NCI-H345 (cell line): ENCODE results near the gene CCT6B.
A peak's percentile ranks its signal among the peaks of the same experiment; 100 is the strongest.
"Not testable (repeated sequence)": the region's sequence is repeated elsewhere in the genome, so short reads cannot be mapped to it uniquely, and the experiment has no call there.

Experiments used
- DNase-seq: peaks from one replicate; lab custom pipeline; 2025; lab: John Stamatoyannopoulos, UW

CCT6B gene, protein sequence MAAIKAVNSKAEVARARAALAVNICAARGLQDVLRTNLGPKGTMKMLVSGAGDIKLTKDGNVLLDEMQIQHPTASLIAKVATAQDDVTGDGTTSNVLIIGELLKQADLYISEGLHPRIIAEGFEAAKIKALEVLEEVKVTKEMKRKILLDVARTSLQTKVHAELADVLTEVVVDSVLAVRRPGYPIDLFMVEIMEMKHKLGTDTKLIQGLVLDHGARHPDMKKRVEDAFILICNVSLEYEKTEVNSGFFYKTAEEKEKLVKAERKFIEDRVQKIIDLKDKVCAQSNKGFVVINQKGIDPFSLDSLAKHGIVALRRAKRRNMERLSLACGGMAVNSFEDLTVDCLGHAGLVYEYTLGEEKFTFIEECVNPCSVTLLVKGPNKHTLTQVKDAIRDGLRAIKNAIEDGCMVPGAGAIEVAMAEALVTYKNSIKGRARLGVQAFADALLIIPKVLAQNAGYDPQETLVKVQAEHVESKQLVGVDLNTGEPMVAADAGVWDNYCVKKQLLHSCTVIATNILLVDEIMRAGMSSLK

DNA sequence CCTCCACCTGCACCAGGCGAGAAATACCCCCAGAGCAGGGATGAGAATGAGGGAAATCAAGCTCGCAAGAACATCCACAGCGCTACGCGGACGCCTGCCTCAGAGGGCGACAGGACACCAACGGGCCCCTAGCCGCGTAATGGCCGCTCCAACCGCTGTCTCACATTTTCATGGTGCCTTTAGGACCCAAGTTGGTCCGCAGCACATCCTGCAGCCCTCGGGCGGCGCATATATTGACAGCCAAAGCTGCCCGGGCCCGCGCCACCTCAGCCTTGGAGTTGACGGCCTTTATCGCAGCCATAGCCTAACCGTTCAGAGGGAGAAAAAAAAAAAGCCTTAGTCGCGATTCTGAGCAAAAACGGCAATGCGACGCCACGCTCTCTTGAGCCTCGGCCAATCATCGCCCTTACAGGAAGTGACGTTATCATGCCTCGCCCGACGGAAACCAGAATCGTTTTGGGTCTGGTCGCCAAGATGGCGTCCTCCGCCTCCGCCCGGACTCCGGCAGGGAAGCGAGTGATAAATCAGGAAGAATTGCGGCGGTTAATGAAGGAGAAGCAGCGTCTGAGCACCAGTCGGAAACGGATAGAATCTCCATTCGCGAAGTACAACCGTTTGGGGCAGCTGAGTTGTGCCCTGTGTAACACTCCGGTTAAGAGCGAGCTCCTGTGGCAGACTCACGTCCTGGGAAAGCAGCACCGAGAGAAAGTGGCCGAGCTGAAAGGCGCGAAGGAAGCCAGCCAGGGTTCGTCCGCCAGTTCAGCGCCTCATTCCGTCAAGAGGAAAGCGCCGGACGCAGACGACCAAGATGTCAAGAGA lies at the start of gene CCT6B, which contains the start of gene ZNF830:
TSS of gene CCT6B (minus strand) at position 368 of the 819 bp plus-strand sequence. CDS start at position 301, 67 bp downstream.
TSS of gene ZNF830 (plus strand) at position 448 of the 819 bp plus-strand sequence. CDS start at position 475, 27 bp downstream.
- peak; percentile 94 for DNase-seq

DNA sequence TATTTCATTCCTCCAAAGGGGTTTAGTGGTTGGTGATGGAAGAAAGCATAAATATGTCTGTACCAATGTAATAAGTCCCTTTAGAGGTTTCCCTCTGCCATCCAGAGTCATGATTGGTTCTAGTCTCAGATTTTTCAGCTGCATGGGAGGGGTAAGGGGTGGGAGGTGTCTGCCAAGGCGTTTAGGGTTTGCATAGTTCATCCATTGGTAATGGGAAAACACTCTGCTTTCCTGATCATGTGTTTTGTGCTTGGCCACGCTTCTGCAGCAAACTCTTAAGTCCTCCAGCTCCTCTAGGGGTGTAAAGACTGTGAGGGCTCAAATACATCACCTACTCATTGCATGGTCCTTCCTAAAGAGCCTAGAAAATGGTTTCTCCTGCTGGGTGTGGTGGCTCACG lies 48.8 kb upstream of the CCT6B start:
- DNase-seq, result no peak

DNA sequence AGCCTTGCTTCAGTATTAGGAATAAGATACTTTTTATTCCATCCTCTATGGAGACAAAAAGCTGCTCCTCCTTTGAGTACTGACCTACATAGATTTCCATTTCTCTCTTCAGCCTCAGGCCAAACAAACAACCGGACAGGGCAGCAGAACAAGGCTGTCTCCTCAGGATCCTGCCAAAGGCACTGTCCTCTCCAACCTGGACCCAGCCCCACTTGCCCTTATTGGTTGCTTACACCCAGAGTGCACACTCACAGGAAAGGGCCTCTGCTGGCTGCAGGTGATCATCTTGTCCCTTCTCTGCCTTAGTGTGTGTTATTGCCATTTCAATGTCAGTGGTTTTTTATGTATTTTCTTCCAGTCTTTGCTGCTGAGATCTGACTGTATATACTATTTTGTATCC lies 45.7 kb upstream of the CCT6B start:
- no peak for DNase-seq

DNA sequence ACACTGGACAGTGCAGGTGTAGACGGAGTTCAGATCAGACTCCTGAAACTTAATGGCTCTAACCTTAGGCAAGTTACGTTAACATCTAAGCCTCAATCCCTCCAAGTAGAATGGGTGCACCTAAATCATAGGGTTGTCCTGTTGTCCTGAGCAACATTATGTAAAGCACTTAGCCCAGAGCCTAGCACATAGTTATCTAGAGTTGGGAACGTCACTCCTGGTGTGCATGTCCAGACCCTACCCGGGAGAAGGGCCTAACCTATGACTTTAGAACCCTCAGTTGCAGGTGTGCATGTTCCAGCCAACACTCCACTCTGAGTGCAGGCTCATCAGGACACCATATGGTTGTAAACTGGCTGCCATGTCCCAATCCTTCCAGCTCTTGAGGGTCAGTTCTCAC lies 45.1 kb upstream of the CCT6B start:
- no peak for DNase-seq

DNA sequence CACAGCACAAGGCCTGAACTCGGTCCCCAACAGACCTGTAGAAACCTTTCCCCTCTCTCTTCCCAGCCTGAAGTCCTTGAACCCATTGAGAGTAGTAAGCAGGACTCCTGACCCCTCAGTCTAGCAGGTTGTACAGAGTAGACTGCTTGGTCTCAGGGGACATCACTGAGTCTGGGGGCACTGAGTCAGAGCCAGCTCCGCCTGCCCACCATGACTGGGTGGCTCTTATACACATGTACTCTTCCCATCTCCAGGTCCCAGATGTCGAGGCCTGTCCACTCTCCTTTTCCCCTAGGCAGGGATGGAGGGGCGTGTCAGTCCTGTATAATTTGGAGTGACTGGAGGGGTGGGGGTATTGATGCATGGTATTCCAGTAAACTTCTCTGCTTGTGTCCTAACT lies 42.5 kb upstream of the CCT6B start:
- DNase-seq, result no peak

DNA sequence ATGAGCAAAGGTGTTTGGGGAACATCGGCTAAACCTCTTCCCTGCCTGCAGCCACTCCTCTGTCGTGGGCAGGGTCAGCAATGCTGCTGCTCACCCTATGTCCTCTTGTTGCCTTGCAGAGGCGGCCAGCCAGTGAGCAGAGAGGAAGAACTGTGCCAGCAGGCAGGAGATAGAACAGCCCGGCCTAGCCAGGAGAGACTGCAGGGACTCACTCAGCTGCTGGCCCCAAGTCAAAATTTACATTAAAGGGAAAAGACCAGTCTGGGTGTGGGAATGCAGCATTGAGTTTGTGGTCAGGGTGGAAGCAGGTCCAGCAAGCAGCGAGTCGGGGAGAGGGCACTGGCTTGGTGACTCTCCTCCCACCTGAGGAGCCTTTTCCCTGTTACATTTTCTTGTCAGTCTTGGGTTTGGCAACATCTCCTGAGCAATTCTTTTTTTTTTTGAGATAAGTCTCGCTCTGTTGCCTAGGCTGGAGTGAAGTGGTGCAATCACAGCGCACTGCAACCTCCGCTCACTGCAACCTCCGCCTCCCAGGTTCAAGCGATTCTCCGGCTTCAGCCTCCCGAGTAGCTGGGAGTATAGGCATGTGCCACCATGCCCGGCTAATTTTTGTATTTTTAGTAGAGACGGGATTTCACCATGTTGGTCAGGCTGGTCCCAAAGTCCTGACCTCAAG lies 41.8 kb upstream of the CCT6B start:
- no peak for DNase-seq

DNA sequence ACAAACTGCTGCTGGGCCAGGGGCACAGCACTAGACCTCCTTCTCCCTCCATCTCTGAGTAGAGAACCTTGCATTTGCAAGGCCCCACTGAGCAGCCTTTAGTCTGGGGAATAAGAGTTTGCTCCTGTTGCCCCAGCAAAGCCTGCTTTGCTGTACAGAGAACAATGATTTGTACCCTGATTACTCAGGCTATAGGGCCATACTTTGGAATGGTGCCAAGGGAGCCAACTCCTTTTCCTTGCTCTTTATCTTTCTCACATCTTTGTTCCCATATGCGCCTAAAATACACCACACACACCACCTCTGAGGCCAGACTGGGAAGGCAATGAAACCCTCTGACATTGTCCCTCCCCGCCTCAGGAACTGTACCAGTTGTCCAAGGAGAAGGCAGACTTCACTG lies 40.3 kb upstream of the CCT6B start:
- DNase-seq, result no peak

DNA sequence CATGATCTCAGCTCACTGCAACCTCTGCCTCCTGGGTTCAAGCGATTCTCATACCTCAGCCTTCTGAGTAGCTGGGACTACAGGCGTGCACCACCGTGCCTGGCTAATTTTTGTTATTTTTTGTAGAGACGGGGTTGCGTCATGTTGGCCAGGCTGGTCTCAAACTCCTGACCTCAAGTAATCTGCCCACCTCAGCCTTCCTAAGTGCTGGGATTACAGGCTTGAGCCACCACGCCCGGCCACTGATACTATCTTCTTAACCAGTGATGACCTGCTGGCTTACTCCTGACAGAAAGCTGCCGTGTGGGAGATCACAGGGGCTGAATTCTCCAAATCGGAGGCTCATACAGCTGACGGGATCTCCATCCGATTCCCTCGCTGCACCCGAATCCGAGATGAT lies 39.7 kb upstream of the CCT6B start:
- not testable (repeated sequence) for DNase-seq

DNA sequence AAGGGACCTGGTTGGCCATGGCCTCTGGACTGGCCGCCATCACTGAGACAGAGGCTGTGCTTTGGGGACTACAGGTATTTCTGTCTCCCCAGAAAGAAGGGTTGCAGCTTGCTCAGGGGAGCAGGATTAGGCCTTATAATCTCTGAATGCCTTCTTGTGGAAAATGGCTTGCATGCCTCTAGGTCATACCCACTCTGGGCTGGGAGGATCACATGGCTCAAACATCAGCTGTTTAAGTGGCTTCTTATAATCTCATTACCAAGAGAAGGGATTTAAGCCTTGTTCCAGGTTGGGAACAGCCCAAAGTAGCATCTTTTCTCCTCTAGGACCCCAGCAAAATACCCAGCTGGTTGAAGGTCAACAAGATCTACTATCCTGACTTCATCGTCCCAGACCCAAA lies 38.2 kb upstream of the CCT6B start:
- no peak for DNase-seq

DNA sequence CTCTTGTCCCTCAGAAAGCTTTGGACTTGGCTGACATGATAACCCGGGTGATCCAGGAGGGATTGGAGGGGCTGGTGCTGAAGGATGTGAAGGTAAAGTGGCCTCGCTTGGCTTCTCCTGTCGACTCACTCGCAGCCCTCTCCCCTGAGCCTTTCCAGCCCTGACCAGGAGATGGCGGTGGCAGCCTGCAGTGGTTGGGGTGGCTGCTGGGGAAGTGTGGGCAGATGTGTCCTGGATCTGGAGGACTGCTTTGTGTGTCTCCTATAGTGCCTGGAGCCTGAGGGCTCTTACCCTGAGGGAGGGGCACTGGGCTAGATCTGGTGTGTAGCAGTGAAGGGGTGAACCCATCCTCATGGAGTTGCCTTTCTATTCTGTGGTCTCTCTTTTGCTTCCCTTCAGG lies 36.9 kb upstream of the CCT6B start:
- DNase-seq, result peak; percentile 49

DNA sequence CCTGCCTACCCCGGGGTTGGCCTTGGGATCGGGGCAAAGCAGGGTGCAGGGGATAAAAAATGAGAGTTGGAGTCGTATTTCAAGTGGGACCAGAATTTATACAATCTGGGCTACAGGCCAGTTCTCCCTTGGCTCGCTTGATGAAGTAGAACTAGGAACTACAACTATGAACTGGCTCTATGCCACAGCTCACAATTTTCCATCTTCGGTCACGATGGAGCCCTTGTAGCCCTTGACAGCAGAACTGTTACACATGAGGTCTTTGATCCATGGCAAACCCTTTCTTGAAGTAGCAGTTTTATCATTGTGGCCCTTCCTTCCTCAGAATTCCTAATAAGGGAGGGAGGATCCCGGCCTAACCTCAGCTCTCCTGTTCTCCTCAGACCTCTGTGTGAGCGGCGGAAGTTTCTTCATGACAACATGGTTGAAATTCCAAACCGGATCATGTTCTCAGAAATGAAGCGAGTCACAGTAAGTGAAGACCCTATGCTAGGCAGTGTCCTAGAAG lies 36.1 kb upstream of the CCT6B start:
- DNase-seq, result no peak

DNA sequence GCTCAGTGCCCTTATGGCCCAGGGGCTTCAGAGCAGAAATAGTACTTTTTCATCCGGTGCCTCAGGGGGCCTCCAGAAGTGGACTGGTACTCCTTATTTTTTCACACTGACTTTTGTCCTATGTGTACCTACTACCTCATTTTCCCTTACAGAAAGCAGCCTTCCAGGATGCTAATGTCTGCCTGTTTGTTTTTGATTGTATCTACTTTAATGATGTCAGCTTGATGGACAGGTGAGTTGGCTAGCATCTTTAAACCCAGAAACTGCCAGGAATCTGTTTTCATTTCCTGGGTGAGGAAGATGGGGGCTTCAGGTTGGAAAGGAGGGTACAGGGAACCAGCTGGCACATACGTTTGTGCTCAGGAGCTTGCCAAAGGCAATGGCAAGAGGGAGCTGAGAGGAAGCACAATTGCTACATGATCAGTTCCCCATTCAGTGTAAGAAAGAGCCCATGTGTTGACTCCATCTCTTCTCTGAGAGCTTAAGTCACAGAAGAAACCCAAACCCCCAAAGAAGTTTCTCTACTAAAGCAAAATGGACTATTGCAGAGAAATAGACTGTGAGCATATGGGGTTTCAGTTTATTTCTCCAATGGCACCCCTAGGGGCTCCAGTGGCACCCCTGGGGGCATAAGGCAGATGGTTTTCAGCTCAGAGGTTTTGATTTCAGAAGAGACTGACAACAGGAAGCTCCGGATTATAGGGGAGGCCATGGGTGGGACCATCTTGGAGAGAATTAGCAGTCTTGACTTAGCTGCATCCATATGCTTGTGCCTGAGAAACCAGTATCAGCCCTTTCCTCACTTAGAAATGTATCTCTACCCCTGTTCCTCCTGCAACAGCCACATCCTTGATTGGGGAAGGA lies 35.4 kb upstream of the CCT6B start:
- DNase-seq, result no peak

DNA sequence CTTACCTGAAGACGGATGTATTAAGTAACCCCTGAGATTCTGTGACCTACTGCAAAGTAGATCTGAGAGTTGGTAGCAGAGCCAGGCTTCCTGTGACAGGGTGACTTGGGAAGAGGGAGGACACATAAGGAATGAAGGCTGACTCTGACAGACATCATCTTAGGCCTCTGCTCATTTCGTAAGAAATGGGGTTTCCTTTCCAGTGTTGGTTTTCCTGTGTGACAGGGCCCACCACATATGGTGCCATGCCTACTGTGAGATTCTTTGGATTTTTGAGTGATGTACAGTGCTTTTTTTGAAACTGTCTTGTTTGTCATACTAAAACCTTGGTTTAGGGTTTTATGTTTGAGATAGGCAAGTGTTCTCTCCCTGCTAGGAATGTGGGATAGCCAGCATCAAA lies 31.8 kb upstream of the CCT6B start:
- DNase-seq, result no peak

DNA sequence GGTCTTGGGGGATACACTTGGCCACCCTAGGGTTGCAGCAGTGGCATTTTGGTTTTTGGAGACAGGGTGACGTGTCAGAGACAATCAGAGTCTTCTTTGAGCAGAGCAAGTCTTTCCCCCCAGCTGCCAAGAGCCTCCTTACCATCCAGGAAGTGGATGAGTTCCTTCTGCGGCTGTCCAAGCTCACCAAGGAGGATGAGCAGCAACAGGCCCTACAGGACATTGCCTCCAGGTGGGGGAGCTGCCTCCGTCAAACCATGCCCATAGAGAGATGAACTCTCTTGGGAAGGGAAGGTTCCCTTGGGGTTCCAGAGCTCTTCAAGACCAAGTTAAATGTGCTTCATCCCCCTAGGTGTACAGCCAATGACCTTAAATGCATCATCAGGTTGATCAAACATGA lies 30.3 kb upstream of the CCT6B start:
- DNase-seq, result no peak

DNA sequence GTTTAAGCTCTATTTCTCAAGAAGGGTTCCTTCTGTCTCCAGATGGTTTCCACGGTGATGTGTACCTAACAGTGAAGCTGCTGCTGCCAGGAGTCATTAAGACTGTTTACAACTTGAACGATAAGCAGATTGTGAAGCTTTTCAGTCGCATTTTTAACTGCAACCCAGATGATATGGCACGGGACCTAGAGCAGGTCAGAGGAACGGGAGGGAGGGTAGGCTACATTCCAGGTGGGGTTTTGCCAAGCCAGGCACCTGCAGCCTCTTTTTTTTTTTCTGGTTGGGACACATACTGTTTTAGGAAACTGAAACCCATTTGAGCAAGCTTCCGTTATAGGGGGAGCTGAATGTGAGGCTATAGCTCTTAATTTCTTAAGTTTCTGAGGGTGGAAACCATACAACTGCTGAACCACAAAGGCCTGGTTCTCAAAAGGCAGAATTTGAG lies 29.7 kb upstream of the CCT6B start:
- no peak for DNase-seq

DNA sequence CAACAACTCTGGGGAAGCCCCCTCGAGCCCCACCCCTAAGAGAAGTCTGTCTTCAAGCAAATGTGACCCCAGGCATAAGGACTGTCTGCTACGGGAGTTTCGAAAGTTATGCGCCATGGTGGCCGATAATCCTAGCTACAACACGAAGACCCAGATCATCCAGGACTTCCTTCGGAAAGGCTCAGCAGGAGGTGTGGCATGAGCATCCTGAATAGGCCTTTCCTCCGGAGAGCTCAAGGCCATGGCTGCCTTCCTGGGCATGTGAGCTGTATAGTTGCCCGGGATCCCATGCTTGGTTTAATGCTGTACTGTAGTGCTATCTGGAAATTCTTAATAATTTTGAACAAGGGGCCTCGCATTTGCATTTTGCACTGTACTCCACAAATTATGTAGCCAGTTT lies 28.2 kb upstream of the CCT6B start:
- no peak for DNase-seq

DNA sequence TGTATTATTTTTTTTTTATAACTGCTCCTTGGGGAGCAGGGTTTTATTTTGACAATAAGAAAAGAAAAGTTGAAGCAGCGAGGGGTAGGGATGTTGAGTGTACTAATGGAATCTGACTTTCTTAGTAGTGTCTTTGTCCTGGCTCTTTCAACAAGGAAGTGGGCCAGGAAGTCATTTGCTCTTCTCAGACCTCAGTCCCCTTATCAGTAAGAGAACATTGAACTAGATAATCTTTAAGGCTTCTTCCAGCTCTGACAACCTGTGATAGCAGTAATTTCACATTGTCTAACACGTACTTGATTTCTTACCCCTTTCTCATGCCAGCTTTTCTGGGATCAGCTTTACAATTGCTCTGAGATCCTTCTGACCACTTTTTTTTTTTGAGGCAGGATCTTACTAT lies 27.4 kb upstream of the CCT6B start:
- DNase-seq, result no peak

DNA sequence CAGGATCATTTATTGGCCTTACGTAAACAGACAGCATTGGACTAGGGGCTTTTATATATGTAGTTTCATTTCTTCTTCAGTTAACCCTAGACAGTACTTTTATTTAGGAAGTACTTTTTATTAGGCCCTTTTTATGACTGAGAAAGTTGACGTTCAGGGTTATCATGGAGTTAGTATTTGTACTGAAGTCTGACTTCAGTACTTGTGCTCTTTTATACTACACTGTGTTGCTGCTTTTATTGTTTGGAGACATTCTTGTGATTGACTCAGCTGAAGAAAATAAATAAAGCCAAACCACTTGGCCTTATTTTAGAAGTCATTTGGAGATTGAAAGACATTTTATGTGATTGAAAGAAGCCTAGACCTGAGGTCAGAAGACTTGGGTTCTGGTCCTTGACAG lies 26.0 kb upstream of the CCT6B start:
- no peak for DNase-seq

DNA sequence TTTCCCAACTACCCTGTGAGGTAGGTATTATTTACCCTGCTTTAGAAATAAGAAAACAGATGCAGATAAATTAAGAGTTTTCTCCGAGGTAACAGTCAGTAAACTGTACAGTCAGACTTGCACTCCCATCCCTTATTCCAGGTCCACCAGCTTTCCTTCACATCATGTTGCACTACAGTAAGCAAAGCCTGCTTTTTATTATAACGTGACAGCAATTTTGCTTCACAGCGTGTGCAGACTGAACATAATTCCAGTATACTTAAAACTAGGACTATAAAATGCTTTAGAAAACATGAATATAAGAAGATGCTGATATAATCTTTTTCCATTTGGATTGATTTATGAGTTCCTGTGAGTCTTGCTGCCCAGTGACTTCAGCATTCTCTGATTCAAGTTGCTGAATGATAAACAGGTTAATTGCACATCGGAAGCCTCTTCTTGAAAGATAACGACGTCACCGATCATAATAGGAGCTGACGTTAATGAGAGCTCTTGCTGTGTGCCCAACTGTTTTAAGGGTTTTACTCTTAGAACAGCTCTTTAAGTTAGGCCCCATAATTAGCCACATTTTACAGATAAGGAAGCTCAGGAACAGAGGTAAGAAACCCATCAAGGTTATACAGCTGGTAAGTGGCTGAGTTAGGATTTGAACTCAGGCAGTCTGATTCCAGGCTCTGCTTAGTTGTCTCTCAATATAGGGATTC lies 20.4 kb upstream of the CCT6B start:
- no peak for DNase-seq
